NCI-H146 treated with DMSO at 0.1 percent for 48 hours (cell line): Measurements from ENCODE around the gene KIFC3.

Experiments
- DNase-seq: peaks from one replicate; lab custom pipeline; 2025; ENCODE audit not compliant: unreplicated experiment; lab: John Stamatoyannopoulos, UW

KIFC3 gene

DNA sequence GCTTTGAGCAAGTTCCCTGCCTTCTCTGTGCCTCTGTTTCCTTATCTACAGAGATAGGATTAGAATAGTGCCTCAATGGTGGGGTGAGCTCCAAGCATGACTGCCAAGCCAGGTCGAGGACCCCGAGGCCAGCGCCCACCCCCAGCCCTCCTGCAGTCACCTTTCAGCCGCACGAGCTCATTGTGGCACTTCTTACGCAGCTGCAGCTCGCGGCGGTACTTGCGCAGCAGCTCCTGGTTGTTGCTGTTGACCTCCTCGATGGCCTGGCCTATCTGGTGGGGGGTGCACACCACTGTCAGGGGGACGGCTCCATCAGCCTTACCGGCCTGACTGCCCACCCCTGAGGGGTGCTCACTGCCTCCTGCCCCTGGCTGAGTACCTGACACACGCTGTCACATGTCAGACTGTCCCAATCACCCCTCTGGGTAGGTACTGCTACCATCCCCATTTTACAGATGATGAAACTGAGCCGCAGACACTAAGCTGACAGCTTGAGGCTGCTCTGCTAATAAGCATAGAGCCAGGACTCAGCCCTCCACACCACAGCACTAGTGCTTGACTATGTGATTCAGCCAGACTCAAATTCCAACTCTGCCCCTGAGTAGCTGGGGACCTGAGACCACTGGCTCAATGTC is 35.5 kb downstream of the KIFC3 start:
- no peak for DNase-seq

DNA sequence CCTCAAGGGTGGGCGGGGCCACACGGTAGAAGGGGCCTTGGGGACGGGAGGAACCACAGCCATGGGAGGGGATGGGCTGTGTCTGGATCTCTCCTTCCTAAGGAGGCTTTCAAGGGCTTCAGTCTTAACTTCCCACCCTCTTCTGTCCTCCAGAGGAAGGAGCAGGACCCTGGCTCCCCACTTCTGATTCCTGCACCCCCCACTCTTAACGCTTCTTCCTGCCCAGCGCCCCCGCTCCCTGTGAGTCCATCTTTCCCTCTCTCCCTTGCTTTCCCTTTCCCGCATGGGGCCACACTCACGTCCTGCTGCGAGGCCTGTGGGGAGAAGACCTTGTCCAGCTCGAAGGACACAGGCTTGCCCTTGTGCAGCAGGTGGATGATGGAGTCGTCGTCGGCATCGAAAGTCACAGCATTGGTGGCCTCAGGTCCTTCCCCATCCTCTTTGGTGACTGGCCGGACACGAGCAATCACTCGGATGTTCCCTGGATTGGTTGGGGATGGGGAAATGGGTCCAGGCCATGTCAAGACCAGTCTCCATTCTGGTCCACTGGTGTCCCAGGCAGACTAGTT is 37.0 kb downstream of the KIFC3 start:
- no peak for DNase-seq

DNA sequence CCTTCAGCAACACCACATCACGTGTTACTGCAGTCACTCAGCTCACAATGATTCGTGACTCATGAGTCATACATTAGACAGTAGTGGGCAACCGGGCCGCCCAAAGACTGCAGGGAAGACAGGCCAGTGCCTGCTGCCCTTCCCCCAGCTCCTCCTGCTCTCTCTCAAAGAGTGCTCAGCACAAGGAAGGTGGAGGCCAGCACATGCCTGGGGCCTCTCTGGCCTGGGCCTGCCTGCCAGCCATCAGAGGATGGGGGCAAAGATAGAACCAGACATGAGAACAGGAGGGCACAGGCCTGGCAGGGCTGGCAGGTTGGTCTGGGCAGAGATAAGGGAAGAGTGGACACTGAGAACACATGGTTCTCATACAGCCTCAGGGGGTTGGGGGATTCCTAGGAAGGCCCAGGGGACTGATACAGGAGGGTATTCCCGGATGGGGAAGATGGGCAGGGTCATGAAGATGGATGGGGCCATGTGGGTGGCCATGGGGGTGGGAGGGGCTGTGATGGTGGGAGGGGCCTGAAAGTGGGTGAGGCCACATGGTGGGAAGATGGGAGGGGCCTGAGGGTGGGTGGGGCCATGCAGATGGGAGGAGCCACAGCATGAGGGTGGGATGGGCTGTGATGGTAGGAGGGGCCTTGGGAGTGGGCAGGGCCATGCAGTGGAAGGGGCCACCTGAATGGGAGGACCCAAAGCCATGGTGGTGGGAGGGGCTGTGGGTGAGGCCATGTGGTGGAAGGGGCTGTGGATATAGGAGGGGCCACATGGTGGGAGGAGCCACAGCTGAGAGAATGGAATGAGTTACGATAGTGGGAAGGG is 37.7 kb downstream of the KIFC3 start:
- DNase-seq = no peak

DNA sequence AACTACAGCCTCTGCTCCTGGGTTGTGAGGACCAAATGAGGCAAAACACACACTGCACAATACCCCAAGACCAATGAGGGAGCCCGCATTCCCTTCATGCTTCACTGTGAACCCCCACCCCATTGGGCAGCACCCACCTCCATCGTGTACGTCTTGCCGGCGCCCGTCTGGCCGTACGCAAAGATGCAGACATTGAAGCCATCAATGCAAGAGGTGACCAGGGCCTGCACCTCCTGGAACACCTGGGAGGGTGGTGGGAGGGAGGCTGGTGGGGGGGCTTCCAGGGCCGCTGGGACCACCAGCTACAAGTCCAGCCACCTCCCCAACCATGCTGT is 38.3 kb downstream of the KIFC3 start:
- no peak for DNase-seq

DNA sequence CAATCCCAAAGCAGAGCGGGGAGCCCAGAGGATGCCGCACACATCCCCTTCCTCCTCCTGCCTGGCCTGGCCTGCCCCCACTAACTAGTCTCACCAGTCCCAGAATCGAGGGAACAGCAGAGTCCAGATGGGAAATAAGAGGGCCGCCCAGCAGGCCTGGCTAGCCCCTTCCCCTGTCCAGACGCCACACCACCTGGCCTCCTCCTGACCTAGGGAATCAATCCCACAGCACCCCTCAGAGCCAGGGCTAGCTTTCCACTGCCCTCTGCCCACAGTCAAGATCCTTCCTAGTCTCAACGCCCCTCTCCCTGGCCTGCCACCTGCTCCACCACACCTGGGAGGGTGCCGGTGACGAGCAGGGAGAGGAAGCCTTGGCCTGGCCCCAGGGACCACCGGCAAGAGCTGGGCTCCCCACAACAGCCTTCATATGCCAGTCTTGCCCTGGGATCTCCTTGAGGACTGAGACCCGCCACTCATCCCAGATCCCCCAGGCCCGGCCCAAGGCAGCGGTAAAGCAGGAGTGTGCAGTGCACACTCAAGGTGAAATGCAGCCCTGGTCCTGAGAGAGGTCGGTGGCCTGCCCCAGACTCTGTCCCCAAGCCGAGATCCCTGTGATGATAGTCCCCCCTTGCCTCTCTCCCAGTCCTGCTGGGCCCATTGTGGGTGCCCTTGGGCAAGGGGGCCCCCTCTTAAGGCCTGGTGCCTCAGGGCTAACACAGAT is 38.8 kb downstream of the KIFC3 start:
- no peak for DNase-seq

DNA sequence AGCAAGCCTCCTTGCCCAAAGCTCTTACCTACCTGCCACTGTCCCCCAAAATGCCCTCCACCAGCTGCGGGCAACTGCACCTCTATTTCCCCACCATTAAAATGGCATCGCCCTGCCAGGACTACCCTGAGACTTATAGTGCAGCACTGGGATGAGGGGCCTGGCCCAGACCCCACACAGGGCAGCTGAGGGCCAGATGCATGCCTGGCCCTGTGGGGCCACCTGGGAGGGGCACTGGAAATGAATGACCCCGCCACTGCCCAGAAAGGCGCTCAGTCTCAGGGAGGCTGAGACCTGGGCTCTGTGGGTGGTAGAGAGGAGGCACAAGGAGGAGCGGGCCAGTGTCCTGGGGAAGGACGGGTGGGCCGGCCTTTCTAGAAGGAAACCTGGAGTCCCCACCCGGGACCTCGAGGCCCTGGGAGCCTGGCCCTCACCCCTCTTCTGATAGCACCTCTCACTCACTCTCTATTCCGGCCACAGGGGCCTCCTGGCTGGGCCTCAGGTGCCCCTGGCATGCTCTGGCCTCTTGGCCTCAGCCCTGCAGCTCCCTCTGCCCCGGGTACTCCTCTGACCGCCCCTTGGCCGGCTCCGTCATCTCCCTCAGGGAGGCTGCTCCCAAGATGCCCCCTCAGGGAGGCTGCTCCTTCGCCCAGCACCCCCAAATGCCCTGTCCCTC is 39.8 kb downstream of the KIFC3 start:
- no peak for DNase-seq

DNA sequence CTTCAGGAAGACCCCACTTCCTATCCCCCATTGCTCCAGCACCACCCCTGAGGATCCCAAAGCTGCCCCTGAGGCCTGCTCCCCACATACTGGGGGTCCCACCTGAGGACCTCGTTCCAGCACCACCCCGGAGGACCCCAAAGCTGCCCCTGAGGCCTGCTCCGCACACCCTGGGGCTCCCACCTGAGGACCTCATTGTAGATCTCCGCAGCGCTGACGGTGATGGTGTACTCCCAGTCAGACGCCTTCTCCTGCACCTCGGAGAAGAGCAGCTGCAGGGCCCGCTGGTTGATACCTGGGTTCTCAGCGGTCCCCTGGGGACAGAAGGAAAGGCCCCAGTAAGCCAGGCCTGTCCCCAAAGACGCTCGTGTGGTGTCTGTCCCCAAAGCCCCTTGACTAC is 40.3 kb downstream of the KIFC3 start:
- DNase-seq = no peak

DNA sequence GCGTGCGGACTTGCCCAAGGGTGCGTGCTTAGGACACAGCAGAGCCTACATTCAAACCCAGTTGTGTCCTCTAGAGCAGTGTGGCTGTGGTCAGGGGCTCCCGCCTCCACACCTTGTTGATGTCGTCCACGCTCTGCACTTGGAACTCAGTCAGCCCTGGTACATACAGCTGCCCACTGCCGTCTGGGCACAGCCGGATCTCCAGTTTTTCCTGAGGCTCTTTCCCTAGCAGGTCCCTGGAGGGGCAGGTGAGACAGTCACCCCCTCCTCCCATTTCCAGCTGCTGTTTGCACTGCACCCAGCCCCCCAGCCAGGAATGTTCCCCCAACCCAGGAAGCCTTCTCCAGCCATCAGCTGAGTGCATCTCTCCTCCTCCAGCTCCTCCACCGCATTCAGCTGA is 41.0 kb downstream of the KIFC3 start:
- no peak for DNase-seq

DNA sequence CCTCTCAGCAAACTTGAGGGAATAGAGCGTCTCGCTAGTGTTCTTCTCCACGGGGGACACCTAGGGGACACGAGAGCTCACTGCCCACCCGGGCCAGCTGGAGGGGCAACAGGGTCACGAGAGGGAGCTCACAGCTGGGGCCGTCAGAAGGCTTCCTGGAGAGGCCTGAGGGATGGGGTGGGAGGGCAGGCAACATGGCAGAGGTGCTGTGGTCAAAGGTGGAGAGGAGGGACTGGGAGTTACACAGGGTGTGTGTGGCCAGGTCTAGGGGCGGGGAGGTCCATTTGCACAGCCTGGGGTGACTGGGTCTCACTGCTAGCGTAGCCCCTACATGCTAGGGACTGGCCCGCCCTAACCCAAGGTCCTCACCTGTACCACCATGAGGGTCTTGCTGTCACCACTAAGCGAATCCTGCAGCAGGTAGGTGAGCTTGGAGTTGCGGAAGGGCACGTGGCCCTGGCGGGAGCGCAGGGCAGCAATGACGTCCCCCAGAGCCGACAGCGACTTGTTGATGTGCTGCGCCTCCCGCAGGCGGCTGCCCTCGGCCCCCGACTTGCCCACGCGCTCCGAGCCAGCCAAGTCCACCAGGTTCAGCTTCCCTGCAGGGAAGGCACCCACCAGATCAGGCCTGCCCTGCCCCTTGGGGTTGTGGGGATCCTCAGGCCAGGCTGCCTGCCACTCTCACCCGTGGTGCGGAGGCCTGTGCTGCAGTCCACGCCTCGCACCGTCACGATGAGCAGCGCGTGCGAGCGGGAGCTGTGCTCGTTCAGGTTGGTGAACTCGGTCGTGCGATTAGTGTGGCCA is 41.7 kb downstream of the KIFC3 start:
- DNase-seq = no peak

DNA sequence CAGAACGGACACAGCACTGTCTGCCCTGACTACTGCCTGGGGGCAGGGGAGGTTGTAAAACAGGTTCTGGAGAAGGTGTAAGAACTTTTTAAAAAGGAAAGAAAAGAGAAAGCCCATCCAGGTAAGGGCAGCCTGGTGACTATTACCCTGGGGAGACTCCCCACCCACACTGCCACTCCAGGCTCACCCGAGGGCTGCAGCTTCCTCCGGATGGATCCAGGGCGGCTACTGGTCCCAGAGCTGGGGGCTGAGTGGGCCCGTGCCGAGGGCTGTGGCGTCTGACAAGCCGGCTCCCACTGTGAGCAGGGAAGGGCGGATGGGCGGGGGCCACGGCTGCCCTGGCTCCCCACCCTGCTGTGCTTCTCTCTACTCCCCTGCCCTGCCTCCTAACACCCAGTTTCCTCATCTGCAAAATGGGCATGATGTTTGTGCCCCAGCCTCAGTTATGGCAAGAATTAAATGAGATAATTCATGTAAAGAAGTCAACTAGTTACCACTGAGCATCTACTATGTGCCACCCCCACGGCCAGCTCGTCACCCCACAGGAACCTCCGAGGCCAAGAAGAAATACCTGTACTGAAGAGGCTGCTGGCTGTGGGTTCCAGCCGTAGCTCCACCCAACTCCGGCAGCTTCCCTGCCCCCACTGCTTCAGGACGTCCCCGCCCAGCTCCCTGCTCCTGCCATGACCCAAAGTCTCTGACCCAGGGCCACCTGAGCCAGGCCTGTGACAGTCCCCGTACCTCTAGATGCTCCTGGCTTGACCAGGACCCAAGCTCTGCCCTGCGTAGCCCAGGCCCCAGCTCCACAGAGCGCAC is 42.5 kb downstream of the KIFC3 start:
- DNase-seq = no peak

DNA sequence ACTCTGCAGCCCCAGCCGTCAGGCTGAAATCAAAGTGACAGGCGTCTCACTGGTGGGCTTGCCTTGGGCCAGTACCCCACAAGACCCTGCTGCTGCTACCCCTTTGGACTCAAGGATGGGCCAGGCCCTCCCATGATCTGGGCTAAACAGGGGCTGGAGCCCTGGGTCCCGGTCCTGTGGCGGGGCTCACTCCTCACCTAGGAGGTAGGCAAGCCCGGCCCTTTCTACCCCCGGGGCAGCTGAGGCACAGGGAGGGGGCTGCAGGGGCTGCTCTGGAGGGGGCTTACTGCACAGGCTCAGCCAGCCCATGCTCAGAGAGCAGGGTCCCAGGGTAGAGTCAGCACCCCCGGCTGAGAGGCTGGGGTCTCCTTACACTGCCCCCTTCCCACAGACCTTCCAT is 43.2 kb downstream of the KIFC3 start:
- DNase-seq = no peak

DNA sequence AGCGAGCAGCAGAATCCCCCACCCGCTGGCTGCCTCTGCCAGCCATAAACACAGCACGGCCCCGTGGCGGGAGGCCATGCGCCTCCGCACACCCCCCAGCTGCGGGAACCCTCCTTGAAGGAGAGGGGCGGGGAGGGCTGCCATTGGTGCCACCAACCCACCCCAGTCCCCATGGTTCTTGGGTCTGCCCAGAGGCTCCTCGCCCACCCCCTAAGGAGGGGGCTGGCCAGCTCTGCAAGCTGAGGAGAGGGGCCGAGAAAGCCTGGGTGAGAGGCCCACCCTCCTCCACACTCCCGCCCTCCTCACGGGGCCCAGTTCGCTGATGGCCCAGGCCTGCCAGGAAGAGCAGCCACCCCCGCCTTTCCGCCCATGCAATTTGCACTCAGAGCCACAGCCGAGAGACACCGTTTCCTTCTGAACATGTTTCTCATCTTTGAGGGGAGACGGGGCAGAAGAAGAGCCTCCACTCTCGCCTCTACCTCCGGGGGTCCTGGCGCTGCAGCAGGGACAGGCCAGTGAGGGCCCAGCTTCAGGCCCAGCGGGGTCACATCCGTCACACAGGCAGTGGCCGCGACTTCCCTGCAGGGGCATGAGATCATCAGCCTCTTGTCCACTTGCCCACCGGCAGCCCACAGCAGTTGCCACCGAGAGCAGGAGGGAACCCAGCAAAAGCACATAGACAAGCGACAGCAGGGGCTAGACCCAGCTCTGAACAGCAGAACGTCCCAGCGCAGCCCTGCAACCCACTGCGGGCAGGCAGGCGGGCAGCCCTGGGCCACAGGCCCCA is 43.8 kb downstream of the KIFC3 start:
- DNase-seq = no peak

DNA sequence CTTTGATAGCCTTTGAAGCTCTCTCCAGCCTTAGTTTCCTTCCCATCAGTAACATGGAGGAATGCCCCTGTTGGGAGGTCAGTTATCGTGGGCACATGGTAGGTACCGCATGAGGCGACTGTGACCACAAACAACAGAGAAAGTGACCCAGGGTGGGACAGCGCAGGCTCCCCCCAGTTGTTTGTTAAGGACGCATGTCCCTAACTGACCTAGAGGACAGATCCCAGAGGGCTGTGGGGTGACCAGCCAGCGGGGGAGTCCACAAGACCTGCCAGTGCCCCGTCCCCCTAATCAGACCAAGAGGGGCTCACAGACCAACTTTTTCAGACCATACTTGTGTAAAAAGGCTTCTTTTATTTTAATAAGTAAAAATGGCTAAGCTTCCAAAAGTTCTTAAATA is 44.4 kb downstream of the KIFC3 start:
- DNase-seq = no peak

DNA sequence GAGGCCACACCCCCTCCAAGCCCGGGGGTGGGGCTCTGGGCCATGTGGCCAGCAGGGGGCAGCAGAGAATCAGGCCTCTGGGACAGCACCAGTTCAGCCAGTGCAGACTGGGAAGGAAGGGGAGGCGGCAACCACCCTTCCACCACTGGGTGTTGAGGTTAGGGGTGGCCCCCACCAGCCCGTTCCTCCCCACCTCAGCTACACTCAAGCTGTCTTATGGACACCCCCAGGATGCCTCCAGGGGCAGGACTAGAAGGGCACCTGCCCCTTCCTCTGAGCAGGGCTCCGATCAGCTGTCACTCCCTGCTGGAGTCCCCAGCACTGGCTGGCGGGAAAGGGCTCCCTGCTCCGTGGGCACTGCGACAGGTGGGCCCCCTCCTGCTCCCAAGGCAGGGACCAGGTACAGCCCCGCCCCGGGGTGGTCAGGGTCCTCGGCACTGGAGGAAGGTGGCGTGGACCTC is 44.9 kb downstream of the KIFC3 start:
- DNase-seq = no peak

DNA sequence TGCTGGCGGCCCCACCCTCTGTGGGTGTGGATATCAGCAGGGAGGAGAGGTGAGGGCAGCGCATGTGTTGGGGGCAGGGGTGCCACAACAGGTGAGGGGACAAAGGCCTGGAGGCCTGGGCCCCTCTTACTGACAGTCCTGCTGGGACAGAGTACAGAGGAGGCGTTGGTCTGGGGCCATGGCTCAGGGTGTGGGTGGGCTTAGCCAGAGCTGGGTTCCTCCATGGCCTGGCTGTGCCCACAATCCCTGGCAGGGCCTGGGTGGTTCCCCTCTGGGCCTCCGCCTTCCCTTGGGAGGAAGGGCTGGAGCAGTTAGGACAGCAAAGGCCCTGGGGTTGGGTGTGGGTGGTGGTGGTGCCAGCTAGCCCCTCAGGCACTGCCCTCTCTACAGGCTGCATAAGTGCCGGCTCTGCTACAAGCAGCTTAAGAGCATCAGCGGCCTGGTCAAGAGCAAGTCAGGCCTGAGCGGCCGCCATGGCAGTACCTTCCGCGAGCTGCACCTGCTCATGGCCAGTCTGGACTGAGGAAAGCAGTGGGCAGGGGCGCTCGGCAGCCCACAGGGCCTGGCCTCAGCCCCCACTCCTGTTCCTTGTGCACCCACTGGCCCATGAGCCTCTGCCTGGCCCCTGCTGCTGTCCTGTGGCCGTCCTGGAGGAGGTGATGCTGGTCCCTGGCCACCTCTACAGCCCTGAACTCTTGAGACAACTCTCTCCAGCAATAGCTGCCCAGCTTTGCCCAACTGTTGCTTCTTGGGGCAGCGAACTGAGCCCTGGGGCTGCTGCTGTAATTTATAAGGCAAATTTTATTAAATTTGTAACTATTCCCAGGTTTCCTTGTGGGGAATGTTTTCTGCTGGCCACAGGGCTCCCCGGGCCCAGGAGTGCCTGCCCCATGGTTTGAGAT is 45.6 kb downstream of the KIFC3 start:
- no peak for DNase-seq

DNA sequence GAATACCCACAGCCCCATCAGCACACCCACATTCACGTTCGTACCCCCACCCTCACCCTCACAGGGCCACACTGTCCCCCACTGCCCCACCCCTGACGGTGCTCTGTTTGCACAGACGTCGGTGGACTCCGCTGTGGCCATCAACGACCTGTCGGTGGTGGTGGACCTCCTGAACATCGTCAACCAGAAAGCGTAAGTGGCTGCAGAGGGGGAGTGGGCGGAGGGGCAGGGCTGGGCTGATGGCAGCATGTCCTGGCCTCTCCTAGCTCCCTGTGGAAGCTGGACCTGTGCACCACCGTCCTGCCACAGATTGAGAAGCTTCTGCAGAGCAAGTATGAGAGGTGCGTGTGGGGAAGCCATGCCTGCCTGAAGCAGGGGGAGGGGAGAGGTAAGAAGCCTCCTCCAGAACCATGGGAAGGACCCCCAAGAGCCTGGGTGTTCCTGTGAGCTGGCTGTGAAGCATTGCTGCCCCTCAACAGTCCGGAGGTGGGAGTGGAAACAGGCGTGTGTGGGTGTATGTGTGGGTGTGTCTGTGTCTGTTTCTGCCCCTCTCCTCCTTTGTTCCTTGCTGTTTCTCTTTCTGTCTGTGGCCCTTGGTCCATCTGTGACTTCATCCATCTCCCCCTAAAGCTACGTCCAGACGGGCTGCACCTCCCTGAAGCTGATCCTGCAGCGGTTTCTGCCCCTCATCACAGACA is 46.4 kb downstream of the KIFC3 start:
- DNase-seq = no peak

DNA sequence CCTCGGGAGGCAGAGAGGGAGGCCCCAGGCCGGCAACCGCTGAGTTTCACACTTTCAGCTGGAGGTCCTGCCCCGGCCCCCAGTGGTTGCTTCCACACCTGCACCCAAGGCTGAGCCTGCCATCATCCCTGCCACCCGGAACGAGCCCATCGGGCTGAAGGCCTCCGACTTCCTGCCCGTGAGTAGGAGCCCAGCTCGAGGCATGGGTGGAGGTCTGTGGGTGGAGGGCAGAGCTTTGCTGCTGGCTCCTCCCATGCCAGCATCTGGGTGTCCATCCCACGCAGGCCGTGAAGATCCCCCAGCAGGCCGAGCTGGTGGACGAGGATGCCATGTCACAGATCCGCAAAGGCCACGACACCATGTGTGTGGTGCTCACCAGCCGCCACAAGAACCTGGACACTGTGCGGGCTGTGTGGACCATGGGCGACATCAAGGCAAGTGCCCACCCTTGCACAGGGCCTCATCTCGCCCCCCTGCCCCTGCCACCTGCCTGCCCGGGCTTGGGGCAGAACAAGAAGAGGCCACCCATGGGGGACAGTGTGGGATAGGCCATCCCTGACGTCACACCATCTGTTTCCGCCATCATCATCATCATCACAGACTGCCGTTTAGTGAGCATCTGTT is 47.1 kb downstream of the KIFC3 start:
- DNase-seq = no peak
